HG02798 (cell line): ENCODE data around the gene ARID3C.
"Not testable (repeated sequence)": the region's sequence is repeated elsewhere in the genome, so short reads cannot be mapped to it uniquely, and the experiment has no call there.

Experiments used
- ATAC-seq: cut with Tn5 transposase; IDR thresholded peaks from one replicate; pipeline ENCODE4 v1.9.1; 2021; ENCODE audit warnings: mild to moderate bottlenecking; ENCODE audit not compliant: unreplicated experiment, poor library complexity

ARID3C gene

DNA sequence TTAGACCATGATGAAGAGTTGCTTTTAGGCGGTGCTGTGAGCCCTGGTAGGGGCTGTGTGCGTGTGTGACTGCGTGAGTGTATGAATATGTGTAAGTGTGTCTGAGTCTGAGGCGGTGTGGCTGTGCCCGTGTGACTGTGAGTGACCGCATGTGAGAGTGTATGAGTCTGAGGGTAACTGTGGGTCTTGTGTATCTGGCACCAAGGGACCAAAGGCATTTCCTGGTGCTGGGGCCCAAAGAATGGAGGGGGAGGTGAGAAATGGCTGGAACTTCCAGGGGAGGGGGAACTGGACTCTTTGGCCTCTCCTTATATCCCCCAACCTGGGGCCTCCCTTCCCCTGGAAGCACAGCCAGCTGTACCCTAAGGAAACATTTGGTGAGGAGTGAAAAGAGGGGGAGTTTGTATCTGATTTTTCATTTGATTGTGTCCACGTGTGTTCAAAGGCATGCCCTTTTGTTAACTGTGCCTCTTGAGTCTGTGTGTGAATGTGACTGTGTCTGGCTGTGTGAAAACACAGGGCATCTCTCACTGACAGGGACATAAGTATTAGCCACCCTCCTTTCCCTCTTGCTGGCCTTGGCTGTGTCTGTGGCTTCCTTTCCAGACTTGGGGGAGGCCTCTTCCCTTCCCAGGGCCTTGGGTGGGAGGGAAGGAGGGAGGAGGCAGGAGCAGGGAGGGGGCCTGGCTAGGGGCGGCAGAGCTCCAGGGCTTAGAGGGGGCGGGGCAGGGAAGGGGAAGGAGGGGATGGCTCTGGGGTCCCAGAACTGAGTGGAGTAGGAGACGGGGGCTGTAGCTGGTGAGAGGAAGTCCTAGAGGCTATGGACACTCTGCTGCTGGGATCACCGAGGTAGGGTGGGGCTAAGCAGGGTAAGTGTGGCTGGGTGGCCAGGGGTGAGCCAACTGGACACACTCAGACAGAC lies 24.5 kb upstream of the ARID3C start:
- ATAC-seq, result no peak

DNA sequence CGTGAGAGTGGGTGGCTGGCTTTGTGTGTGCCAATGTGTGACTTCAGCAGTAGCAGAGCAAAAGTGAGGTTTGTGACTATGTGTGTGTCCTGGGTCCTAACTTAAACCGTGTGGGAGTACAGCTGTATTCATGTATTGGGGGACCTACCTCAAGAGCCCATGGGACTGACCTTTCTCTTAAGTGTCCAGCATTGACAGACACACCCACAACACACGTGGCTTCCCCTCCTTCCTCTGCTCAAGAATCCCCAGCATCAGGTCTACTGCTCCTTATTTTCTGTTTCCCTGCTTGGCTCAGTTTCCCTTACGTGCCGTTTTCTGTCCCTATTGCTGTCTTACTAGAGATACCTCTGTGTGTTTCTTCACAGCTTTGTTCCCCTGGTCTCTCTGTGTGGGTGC lies 23.7 kb upstream of the ARID3C start:
- ATAC-seq, result no peak

DNA sequence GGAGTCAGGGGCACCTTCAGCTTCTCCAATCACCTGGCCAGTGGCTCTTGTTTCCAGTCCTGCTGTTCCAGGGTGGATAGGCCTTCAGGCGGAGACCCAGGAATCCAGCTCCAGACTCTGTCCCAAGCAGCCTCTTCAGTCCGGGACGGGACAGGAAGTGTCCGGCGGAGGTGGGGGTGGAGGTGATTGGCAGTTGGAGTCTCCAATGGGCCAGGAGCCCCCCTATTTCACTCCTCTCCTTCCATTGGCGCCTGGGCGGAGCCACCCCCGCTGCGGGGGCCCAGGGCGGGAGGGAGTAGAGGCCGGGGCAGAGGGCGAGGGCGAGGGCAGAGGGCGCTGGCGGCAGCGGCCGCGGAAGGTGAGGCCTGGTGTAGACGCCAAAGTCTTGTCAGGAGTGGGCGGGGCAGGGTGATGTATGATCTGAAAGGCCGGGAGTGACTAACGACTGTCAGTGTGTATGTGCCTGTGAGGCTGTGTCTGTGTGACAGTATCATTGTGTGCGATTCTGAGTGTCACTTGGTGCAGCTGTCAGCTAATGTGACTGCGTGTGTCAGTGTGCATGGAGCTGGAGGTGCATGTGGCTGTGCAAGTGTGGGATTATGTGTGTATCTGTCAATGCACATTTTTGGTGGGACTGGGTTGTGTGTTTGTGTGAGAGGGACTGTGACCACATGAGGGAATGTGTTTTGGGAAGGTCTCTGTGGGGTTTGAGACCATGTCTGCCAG lies 23.2 kb upstream of the ARID3C start, which contains the start of gene IL11RA:
Gene IL11RA, plus strand, starts transcription at position 310 of the 726 bp plus-strand sequence. CDS start 3,033 bp downstream, outside the sequence.
- no peak for ATAC-seq

DNA sequence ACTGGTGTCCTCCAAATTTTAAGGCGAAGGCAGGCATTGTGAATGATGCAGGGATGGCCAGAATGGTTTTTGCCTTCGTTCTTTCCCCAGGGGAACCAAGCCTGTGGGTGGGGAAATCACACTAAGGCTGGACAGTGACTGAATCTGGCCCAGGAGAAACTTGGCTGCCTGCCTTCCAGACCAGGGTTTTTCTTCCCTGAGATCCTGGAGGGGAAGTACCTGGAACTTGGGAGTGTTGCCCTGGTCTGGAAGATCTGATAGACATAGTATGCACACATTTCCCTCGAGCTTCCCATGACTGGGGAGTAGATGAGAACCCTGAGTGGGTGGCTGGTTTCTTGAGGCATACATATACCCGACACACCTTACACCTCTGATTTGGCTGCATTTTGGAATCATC lies 22.5 kb upstream of the ARID3C start:
- ATAC-seq, result no peak

DNA sequence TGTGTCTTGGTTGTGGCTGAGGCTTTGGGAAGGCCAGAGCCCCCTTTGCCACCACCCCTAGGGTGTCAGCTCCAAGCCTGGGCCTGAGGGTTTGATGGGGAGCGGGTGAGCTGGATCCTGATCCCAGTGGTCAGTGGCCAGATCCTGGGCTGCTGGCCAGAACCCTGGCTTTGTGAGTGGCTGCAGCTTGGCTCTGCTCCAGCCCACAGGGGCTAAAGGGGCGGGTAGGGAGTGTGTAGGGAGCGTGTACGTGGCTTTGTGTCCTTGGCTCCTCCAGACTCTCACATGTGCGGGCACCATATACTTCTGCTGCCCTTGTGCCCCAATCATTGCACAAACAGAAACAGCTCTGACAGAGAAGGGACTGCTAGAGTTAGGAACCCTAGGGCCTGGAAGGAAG lies 21.9 kb upstream of the ARID3C start:
- ATAC-seq, result no peak

DNA sequence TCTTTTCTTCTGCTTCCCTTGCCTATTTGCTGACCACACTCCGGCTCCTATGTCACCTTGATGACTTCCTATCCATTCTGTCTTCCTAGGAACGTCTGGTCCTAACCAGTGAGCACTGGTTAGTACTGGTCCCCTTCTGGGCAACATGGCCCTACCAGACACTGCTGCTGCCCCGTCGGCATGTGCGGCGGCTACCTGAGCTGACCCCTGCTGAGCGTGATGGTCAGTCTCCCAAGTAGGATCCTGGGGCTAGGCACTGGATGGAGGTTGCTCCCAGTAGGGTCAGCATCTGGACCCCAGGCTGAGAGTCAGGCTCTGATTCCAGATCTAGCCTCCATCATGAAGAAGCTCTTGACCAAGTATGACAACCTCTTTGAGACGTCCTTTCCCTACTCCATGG lies 19.8 kb upstream of the ARID3C start:
- no peak for ATAC-seq

DNA sequence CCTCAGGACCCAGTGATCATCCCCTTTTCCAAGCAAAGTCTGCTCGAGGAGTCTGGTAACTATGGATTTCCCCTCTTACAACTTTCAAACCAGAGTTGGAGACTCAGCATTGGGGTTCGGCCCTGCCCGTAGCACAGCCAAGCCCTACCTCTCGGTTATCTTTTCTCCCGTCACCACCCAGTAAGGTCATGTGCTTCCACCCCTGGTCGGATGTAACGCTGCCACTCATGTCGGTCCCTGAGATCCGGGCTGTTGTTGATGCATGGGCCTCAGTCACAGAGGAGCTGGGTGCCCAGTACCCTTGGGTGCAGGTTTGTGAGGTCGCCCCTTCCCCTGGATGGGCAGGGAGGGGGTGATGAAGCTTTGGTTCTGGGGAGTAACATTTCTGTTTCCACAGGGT lies 18.8 kb upstream of the ARID3C start:
- no peak for ATAC-seq

DNA sequence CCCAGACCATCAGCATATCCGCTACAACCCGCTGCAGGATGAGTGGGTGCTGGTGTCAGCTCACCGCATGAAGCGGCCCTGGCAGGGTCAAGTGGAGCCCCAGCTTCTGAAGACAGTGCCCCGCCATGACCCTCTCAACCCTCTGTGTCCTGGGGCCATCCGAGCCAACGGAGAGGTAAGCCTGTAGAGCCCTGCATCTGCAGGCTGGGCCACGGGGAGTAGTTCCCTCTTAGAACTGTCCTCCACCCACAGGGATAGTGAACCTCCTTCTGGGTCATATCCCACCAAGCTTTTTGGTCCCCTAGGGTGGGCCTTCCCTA lies 18.2 kb upstream of the ARID3C start:
- no peak for ATAC-seq

DNA sequence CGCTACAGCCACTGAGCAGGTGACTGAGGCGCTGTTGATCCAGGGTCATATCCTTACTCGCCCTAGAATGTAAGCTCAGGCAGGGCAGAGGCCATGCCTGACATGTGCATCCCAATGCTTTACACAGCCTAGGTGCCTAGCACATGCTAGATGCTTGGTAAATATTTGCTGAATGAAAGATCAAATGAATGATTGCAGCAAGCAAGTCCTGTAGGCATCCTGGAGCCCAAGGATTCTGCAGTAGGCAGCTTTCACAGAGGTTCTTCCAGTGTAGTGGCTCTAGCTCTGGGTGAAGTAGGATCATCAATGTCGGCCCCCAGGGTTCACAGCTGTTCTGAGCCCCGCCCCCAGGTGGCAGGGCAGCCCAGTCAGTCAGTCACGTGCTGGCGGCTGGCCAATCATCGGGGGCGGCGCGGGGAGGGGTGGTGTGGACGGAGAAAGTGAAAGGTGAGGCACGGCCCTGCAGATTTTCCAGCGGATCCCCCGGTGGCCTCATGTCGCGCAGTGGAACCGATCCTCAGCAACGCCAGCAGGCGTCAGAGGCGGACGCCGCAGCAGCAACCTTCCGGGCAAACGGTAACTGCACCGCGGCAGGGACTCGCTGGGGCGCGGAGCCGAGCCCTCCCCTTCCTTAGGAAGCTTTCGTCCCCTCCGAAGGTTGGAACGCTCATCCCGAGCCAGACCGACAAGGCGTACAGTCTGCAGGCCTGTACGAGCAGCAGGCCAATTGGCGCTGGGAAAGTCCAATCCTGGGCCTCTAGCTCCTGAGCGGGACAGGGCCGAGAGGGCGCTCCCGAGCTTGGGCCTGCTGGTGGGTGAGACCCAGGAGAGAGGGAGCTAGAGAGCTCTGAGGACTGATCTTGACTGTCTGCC lies 17.6 kb upstream of the ARID3C start, which contains the start of gene GALT:
Gene GALT, plus strand, starts transcription at position 465 of the 873 bp plus-strand sequence. Its CDS starts 30 bp downstream, at position 495.
- peak; percentile 92 for ATAC-seq

DNA sequence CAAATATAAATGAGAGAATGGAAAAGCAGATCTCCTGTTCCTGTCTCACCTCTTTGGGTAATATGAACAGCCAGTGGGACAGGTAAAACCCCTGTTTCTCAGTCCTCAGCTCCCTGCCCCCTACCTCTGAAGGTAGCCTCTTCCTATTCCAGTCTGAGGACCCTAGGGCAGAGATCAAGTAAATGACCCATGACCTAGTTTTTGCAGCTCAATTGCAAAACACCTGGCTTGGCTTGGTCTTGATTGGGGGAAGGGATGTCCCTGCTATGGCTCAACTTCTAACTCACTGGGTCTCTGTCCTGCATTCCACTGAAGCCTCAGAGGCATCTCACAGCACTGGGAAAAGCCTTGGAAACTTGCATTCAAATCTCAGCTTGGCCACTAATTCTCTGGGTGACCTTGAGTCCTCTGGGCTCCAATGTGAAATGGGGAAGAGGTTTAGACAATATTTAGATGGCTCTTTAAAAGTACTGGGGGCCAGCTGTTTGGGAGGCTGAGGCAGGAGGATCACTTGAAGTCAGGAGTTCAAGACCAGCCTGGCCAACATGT lies 16.0 kb upstream of the ARID3C start:
- ATAC-seq, result no peak

DNA sequence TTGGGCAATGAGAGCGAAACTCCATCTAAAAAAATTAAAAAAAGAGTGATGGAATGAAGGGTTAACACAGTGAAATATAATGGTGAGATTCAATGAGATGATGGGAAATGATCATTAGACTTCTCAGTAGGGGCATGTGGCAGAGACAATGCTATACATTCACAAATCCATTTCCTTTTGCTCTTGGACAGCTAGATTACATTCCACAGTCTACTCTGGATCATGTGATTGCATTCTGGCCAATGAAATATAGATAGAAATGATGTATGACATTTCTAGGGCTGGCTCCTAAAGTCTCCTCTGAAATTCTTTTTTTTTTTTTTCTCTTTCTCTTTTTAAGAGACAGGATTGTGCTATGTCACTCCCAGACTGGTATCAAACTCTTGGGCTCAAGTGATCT lies 13.8 kb upstream of the ARID3C start:
- ATAC-seq, result no peak

DNA sequence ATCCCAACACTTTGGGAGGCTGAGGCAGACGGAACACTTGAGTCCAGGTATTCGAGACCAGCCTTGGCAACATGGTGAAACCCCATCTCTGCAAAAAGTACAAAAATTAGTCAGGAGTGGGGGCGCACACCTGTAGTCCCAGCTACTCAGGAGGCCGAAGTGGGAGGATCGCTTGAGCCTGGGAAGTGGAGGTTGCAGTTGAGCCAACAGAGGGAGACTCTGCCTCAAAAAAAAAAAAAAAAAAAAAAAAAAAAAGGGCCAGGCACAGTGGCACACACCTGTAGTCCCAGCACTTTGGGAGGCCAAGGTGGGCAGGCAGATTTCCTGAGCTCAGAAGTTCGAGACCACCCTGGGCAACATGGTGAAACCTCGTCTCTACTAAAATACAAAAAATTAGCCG lies 10.5 kb upstream of the ARID3C start:
- not testable (repeated sequence) for ATAC-seq

DNA sequence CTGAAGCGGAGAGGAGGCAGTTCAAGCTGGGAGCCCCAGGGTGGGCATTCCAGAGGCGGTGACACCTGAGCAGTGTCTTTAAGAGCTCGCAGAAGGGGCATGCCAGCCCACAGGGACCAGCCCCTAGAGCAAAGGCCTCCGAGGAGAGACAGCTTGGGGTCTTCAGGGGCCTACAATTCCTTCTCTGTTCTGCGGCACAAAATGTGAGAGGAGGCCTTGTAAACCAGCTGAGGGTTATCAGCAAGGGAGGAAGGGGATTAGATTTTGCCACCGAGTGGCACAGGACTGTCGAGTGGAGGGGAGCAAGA lies 9.2 kb upstream of the ARID3C start:
- ATAC-seq, result no peak

DNA sequence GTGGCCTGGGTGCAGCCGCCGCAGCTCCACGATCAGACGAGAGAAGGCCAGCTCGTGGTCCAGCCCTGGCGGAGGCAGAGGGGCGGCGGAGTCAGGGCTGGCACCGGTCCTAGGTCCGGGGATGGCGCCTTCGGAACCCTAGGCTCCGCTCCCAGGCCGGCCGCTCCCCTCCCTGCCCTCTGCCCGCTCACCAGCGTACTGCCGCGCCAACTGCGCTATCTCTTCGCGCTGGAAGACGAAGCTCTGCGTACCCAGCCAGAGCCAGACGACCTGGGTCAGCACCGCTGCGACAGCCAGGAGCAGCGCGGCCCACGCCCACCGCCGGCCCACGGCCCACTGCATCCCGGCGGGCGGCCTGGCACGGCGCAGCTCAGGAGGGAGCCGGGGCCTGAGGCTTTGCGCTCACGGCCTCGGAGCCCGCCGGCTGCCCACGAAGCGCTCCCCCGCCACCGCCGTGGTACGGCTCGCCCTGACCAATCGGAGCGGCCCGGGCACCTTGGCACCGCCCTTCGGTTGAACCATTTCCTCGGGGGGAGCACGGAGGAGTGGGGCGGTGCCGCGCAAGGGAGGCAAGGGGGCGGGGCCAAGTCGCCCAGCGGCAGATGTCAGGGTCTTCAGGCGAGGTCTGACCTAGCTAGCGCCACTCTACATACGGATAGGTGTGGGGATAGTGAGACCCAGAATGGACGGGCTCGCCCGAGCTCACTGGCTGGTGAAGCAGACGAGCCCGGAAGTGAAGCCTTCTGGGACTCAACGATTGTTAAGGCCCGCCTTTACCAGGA lies 8.7 kb upstream of the ARID3C start, which contains the start of gene SIGMAR1:
Gene SIGMAR1, minus strand, starts transcription at position 432 of the 782 bp plus-strand sequence. Its CDS starts 90 bp downstream, at position 342.
- peak; percentile 93 for ATAC-seq

DNA sequence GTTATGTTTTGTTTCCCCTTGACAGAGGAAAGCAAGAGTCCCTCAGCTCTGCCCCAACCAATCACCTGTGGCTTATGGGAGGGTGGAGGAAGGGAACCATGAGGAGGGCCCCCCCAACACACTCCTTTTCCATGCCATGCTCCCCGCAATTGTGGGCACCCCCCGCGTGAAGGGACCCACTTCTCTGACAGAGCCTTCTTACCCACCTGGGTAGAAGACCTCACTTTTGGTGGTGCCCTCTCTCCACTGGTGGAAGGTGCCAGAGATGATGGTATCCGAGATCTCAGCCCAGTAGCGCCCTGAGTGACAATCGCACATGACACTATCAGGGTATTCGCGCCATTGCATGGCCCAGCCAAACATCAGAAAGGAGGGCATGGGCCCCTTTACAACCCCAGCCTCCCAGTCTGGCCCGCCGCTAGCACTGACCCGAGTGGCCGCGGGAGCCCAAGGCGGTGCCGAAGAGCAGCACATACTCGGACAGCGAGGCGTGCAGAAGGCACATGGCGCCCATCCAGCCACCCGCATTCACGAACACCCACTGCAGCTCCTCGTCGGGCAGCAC lies 8.0 kb upstream of the ARID3C start:
- ATAC-seq, result no peak

DNA sequence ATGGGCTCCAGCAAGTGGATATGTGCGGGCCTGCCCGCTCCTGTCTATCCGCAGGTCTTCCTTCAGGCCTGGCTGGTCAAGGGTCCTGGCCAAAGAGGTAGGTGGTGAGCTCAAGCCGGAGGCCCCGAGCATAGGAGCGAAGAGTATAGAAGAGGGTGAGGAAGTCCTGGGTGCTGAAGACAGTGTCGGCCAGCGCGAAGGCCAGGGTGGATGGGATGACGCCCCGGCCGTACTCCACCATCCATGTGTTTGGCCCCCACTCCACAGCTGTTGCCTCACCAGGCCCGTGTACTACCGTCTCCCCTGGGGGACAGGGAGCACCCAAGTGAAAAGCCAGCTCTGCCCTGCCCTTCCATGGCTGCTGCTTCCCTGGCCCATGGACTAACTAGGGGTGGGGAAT lies 6.7 kb upstream of the ARID3C start:
- ATAC-seq, result no peak

DNA sequence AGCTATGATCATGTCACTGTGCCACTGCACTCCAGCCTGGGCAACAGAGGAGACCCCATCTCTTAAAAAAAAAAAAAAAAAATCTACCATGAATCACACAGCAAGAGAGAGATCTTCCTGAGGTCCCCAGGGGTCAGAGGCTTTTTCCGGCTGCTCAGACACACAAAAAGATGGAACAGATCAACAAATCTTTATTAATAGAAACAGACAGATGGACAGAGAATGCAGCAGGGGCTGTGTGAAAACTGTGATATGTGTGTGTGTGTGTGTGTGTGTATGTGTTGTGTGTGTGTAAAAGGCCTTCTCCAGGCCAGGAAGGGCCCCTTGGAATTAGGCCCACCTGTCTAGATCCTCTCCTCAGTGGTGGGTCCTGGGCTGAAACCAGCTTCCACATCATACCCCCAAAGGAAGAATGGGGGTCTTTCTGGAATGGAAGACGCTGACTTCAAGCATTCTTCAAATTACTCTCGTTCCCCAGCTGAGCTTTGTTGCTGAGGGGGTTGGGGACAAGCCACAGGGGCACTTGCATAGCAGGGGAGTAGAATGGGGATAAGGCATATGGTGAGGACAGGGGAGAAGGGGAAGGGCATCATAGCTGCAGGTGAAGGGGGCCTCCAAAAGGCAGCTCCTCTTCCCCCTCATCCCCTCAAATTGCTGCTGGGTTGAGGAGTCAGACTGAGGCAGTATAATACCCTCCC lies 5.8 kb upstream of the ARID3C start:
- ATAC-seq, result no peak

DNA sequence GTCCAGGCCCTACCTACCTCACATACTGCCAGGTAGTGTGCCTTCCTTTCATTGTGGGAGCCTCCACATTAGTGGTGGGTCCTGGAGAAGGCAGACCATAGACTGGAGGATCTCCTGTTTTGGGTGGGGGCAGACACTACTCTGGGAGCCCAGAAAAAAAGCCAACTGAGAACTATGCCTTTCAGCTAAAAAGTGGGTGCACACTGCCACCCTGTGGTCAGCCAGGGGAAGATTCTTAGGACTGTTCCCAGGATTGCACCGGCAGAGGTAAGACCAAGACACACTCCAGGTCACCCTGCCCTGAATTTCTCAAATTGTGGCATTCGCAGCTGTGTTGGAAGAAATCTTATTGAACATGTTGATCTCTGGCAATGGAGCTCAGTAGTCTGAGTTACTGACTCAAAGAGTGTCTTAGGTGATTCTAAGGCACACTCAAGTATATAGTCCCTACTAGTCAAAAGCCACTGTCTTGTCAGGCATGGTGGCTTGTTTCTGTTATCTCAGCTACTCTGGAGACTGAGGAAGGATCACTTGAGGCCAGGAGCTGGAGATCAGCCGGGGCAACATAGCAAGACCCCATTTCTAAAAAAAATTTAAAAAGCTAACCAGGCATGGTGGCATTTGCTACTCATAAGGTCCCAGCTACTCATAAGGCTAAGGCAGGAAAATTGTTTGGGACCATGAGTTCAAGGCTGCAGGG lies 5.1 kb upstream of the ARID3C start:
- ATAC-seq, result peak; percentile 31
